NT2/D1 (cell line): ENCODE measurements around the gene ELOVL6.

Source experiments
- SUZ12 ChIP-seq: IDR thresholded peaks from 2 replicates; pipeline ENCODE4 v1.6.1; 2011; ENCODE audit not compliant: insufficient read length, insufficient read depth; ENCODE audit errors: extremely low read depth
- YY1 ChIP-seq: IDR thresholded peaks from 2 replicates; pipeline ENCODE4 v1.6.1; 2011; ENCODE audit not compliant: insufficient read length, insufficient read depth
- ZNF274 ChIP-seq: IDR thresholded peaks from 2 replicates; pipeline ENCODE4 v1.6.1; 2011; ENCODE audit warnings: mild to moderate bottlenecking, low read depth, low read length

DNA sequence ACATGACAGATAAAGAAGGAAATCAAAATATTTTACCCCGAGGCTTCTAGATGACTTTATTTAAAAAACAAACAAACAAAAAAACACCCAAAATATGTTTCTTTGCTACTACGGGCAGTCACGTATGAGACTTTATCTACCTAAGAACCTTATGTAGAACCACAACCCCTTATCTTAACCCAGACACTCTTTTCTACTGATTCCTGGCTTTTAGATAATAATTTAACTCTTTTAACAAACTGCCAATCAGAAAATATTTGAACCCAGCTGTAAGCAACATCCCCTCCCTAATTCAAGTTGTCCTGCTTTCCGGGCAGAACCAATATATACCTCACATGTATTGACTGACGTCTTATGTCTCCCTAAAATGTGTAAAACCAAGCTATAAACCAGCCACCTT lies 15.4 kb downstream of the ELOVL6 start:
- TF ChIP-seq SUZ12 (no peak), YY1 (no peak), ZNF274 (no peak)
